A549 treated with AZD9567 at 1 μM for 4 hours (cell line): ENCODE results near the gene AP5M1. TPM values are rescaled to one million over a fixed set of nuclear protein-coding genes. Genes with fewer than 3 reads are reported as not detected.

Experiments
- total RNA-seq: library from RNA; stranded (reverse); fragments of 200-300 nt; extraction: Qiagen RNA extraction; gene quantifications from 5 replicates; pipeline ENCODE4 v1.2.3, GENCODE V29; 2022; ENCODE audit not compliant: insufficient read depth

AP5M1 gene, protein sequence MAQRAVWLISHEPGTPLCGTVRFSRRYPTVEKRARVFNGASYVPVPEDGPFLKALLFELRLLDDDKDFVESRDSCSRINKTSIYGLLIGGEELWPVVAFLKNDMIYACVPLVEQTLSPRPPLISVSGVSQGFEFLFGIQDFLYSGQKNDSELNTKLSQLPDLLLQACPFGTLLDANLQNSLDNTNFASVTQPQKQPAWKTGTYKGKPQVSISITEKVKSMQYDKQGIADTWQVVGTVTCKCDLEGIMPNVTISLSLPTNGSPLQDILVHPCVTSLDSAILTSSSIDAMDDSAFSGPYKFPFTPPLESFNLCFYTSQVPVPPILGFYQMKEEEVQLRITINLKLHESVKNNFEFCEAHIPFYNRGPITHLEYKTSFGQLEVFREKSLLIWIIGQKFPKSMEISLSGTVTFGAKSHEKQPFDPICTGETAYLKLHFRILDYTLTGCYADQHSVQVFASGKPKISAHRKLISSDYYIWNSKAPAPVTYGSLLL
- 16.3 to 19.4 TPM (median 18.8 TPM) in 5 replicates for total RNA-seq

DNA sequence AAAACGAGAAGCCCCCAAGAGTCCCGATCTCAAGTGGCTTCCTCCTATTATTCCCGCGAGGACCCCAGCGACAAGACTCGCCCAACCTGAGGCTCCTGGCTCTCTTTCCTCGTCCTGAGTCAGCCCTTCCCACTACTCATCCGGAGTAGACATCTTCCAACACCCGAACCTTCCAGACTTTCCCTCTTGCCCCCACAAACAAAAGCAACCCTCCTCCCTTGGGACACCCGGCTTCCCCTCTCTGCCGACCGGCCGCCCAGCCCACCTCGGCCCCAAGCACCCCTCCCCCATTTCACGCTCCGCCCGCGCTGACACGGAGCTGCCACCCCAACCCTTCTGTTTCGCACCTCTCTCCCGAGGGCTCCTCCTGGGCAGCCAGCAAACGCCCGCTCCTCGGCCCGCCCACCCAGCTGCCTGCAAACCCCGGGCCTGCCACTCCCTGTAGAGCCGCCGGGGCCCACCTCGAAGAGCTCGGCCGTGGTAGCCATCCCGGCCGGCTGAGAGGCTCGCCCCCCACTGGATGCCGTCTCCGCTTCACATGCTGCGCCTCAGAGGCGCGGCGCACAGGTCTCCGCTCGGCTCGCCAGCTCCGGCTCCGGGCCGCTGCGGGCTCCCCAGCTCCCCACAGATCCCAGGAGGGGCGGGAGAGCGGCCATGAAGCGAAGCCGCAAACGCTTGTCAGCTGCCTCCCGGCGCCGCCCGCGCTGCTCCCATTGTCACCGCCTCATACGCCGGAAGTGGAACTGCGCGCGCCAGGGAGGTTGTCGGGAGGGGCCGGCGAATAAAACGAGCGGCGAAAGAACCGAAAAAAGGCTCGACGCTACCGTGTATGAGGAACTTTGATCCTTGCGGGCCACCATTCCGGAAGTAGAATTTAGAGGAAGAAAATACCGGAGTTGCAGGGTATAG, at the start of gene AP5M1, which contains the start of gene EXOC5:
Gene AP5M1, plus strand, starts transcription at position 811 of the 909 bp plus-strand sequence. CDS start 344 bp downstream, outside the sequence.
Gene EXOC5, minus strand, starts transcription at position 745 of the 909 bp plus-strand sequence. Its CDS starts 257 bp downstream, at position 488.

Other genes with a start within 250 kb of the AP5M1 start
- gene EXOC5, start 66 bp upstream of the AP5M1 start, total RNA-seq = 28.5 to 46.1 TPM (median 41.9 TPM) in 5 replicates
- gene NAA30, start 121.6 kb downstream of the AP5M1 start, total RNA-seq = 11.9 to 27.8 TPM (median 13.9 TPM) in 5 replicates
- 1.8 to 2.0 TPM (median 2.0 TPM) in 4 of 5 replicates, not detected in the other for gene CCDC198, start 224.9 kb downstream of the AP5M1 start, total RNA-seq